PC-9 (cell line): ENCODE data around the gene GATA6. TPM values are rescaled to one million over a fixed set of nuclear protein-coding genes. Genes with fewer than 3 reads are reported as not detected.
"Not testable (repeated sequence)": the region's sequence is repeated elsewhere in the genome, so short reads cannot be mapped to it uniquely, and the experiment has no call there.

ENCODE experiments used
- BruUV-seq: library from RNA; stranded (reverse); fragments of 400-500 nt; replicated peaks from 2 replicates; lab custom pipeline; 2021; lab: Mats Ljungman, UMichigan
- CTCF ChIA-PET: fragments of 300-600 bp; sonication (Branson Sonifier 250); formaldehyde crosslinking; loops from one replicate; lab custom pipeline; 2022; ENCODE audit warnings: antibody characterized with exemption; lab: Charles Lee
- POLR2A ChIA-PET: fragments of 300-600 bp; sonication (Branson Sonifier 250); formaldehyde crosslinking; loops from one replicate; lab custom pipeline; 2022; ENCODE audit warnings: antibody characterized with exemption; ENCODE audit not compliant: unreplicated experiment; lab: Charles Lee
- DNase-seq, 2 experiments: peaks; one replicate each; pipeline versions ENCODE4 v3.0.0 to v3.0.0-alpha.2; 2015 to 2022; ENCODE audit warnings: mixed read lengths in 1 of 2
- H2AFZ ChIP-seq: fragments of 200-600 bp; sonication (generic); 2 replicates; pipeline ENCODE4 v1.8.1; 2017; ENCODE audit warnings: antibody characterized with exemption
- H3F3A ChIP-seq: fragments of 200-600 bp; sonication (generic); 2 replicates; pipeline ENCODE4 v1.8.1; 2017; ENCODE audit warnings: antibody characterized with exemption, mild to moderate bottlenecking, low read depth; ENCODE audit not compliant: insufficient read depth
- H3K27ac ChIP-seq: fragments of 200-600 bp; sonication (generic); 2 replicates; pipeline ENCODE4 v1.6.1; 2016; ENCODE audit warnings: mixed run types
- H3K27me3 ChIP-seq: fragments of 200-600 bp; sonication (generic); 2 replicates; pipeline ENCODE4 v1.6.1; 2016; ENCODE audit warnings: low read depth, mixed run types; ENCODE audit not compliant: insufficient read depth
- H3K36me3 ChIP-seq: fragments of 200-600 bp; sonication (generic); 2 replicates; pipeline ENCODE4 v1.6.1; 2016; ENCODE audit warnings: low read depth, mixed run types
- H3K4me1 ChIP-seq: fragments of 200-600 bp; sonication (generic); replicated peaks from 2 replicates; pipeline ENCODE4 v1.6.1; 2016; ENCODE audit warnings: mixed run types; ENCODE audit not compliant: insufficient read depth
- H3K4me2 ChIP-seq: fragments of 200-600 bp; sonication (generic); 2 replicates; pipeline ENCODE4 v1.6.1; 2017; ENCODE audit warnings: mixed run types
- H3K4me3 ChIP-seq: fragments of 200-600 bp; sonication (generic); 2 replicates; pipeline ENCODE4 v1.6.1; 2016; ENCODE audit warnings: mixed run types
- H3K79me2 ChIP-seq: fragments of 200-600 bp; sonication (generic); 2 replicates; pipeline ENCODE4 v1.6.1; 2017; ENCODE audit warnings: low read depth, mixed run types
- H3K9me2 ChIP-seq: fragments of 200-600 bp; sonication (generic); 2 replicates; pipeline ENCODE4 v1.8.1; 2017; ENCODE audit warnings: mild to moderate bottlenecking; ENCODE audit not compliant: insufficient read depth
- H3K9me3 ChIP-seq: fragments of 200-600 bp; sonication (generic); 2 replicates; pipeline ENCODE4 v1.8.1; 2016; ENCODE audit warnings: low read depth; ENCODE audit not compliant: insufficient read depth
- H4K20me1 ChIP-seq: fragments of 200-600 bp; sonication (generic); 2 replicates; pipeline ENCODE4 v1.8.1; 2017; ENCODE audit not compliant: insufficient read depth
- CTCF ChIP-seq: fragments of 200-600 bp; sonication (generic); conservative IDR thresholded peaks from 2 replicates; pipeline ENCODE4 v1.6.1; 2017; ENCODE audit warnings: mixed run types, antibody characterized with exemption, mild to moderate bottlenecking, moderate library complexity
- EZH2 ChIP-seq: fragments of 200-600 bp; sonication (generic); IDR thresholded peaks from 2 replicates; pipeline ENCODE4 v1.8.0; 2017; ENCODE audit warnings: antibody characterized with exemption, low read depth
- intact Hi-C: fragments of 100-400 bp; cut with micrococcal nuclease; formaldehyde crosslinking; loops from one replicate; pipeline ENCODE4 v1.10.0; 2022; ENCODE audit not compliant: unreplicated experiment
- total RNA-seq: library from RNA; stranded (reverse); gene quantifications from 2 replicates; pipeline ENCODE4 v1.2.3, GENCODE V29; 2021

The GATA6 gene
- total RNA-seq, 1 experiment from 2014 or later = 9.1 TPM

GRCh38 chr18:22195052-22195451 lies 25.7 kb downstream of the GATA6 start:
- Histone ChIP-seq H3K4me2 (no peak overlapping the region), H2AFZ (no peak overlapping the region), H3K9me3 (no peaks in the 10 kb centered on the region), H3F3A (no peaks in the 10 kb centered on the region), H3K79me2 (no peaks in the 10 kb centered on the region), H3K27ac (no peak overlapping the region), H4K20me1 (no peaks in the 10 kb centered on the region), H3K27me3 (no peaks in the 10 kb centered on the region), H3K4me1 (no peaks in the 10 kb centered on the region), H3K9me2 (no peaks in the 10 kb centered on the region), H3K4me3 (no peak overlapping the region), H3K36me3 (no peaks in the 10 kb centered on the region)
- POLR2A ChIA-PET = interaction anchor here (0.6 kb wide), 1 partner anchor 132 kb away, joined by 3 read pairs; no protein-coding TSS in a partner anchor
- intact Hi-C loops = no loop called here
- CTCF ChIA-PET = no interaction called here
- TF ChIP-seq CTCF (no peak), EZH2 (no peak)
- DNase-seq = no peak
- BruUV-seq = no TSS peak

- BruUV-seq, H3K9me2 ChIP-seq, DNase-seq, H3K36me3 ChIP-seq, H2AFZ ChIP-seq, CTCF ChIA-PET, H3F3A ChIP-seq, intact Hi-C loops, H3K4me3 ChIP-seq, H3K27ac ChIP-seq, H3K9me3 ChIP-seq, H3K4me1 ChIP-seq, H3K4me2 ChIP-seq, H3K79me2 ChIP-seq, H4K20me1 ChIP-seq, H3K27me3 ChIP-seq, POLR2A ChIA-PET: not testable (repeated sequence)
These were observed 27.6 kb downstream of the GATA6 start for GRCh38 chr18:22196943-22197342.

GRCh38 chr18:22197668-22198067 lies 28.3 kb downstream of the GATA6 start:
- Histone ChIP-seq H3K27ac (no peak overlapping the region), H3K4me2 (no peak overlapping the region), H3K27me3 (no peaks in the 10 kb centered on the region), H4K20me1 (no peaks in the 10 kb centered on the region), H3K9me3 (no peaks in the 10 kb centered on the region), H3K4me1 (no peaks in the 10 kb centered on the region), H3F3A (no peaks in the 10 kb centered on the region), H2AFZ (no peak overlapping the region), H3K79me2 (no peaks in the 10 kb centered on the region), H3K9me2 (no peaks in the 10 kb centered on the region), H3K4me3 (no peak overlapping the region), H3K36me3 (no peaks in the 10 kb centered on the region)
- intact Hi-C loops = no loop called here
- ChIA-PET POLR2A (no interaction called here), CTCF (no interaction called here)
- no TSS peak for BruUV-seq
- TF ChIP-seq EZH2 = no peak
- TF ChIP-seq CTCF = no peak
- DNase-seq = no peak

GRCh38 chr18:22198163-22198562 lies 28.8 kb downstream of the GATA6 start:
- no peaks in the 10 kb centered on the region for H3K9me2 ChIP-seq
- TF ChIP-seq CTCF (no peak), EZH2 (no peak)
- BruUV-seq = no TSS peak
- no peaks in the 10 kb centered on the region for H4K20me1 ChIP-seq
- H3K4me2 ChIP-seq = no peak overlapping the region
- intact Hi-C loops = no loop called here
- CTCF ChIA-PET = no interaction called here
- no peak overlapping the region for H2AFZ ChIP-seq
- H3K27ac ChIP-seq = no peak overlapping the region
- DNase-seq = no peak
- no peaks in the 10 kb centered on the region for H3K79me2 ChIP-seq
- H3K36me3 ChIP-seq = no peaks in the 10 kb centered on the region
- no peaks in the 10 kb centered on the region for H3F3A ChIP-seq
- H3K4me3 ChIP-seq = no peak overlapping the region
- no peaks in the 10 kb centered on the region for H3K27me3 ChIP-seq
- no peaks in the 10 kb centered on the region for H3K9me3 ChIP-seq
- no peaks in the 10 kb centered on the region for H3K4me1 ChIP-seq
- POLR2A ChIA-PET = no interaction called here
